ENCODE measurements around the gene CHCHD6. TPM values are rescaled to one million over a fixed set of nuclear protein-coding genes. Genes with fewer than 3 reads are reported as not detected.
A peak's percentile ranks its signal among the peaks of the same experiment; 100 is the strongest.

The CHCHD6 gene
- total RNA-seq, 2 donors from 2014 or later = 23.6 to 34.4 TPM

DNA sequence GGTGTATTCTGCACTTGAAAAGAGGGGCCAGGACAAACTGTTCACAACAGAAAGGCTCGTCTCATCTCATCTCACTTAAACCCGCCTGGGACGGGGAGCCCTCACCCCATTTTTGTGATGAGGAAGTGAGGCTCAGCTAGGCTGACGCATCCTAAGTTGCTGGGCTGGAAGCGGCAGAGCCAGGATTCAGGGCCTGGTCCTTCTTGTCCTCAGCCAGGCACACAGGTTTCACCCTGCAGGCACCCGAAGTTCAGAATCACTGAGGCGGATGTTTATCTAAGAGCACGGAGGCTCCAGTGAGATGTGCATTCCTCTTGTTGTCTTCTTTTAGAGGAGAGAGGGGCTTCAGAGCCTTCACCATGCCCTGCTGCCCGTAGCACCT lies 227.8 kb downstream of the CHCHD6 start:
- Mint-ChIP-seq H3K27ac (peak overlapping the region; percentile 80), H3K4me1 (peaks cover 56% of the 10 kb centered on the region), H3K9me3 (no peaks in the 10 kb centered on the region), H3K36me3 (ENCODE audit: low read depth) (no peaks in the 10 kb centered on the region), H3K4me3 (no peak overlapping the region), H3K27me3 (ENCODE audit: insufficient read depth) (no peaks in the 10 kb centered on the region)
- Histone ChIP-seq H3K4me3 (ENCODE audit: low read length) (no peak overlapping the region), H3K4me1 (ENCODE audit: control insufficient read depth, insufficient read depth, low read length) (peaks cover 41% of the 10 kb centered on the region), H3K27ac (ENCODE audit: low read depth, low read length) (no peak overlapping the region), H3K27me3 (ENCODE audit: control insufficient read depth, insufficient read depth, low read length, poor library complexity, severe bottlenecking) (no peaks in the 10 kb centered on the region), H3K9ac (ENCODE audit: extremely low read depth, low read length, poor library complexity, severe bottlenecking) (no peak overlapping the region), H3K36me3 (ENCODE audit: control insufficient read depth, insufficient read depth, low read length) (no peaks in the 10 kb centered on the region), H3K9me3 (ENCODE audit: control insufficient read depth, low read length) (no peaks in the 10 kb centered on the region)
- TF ChIP-seq, protein P1, sequence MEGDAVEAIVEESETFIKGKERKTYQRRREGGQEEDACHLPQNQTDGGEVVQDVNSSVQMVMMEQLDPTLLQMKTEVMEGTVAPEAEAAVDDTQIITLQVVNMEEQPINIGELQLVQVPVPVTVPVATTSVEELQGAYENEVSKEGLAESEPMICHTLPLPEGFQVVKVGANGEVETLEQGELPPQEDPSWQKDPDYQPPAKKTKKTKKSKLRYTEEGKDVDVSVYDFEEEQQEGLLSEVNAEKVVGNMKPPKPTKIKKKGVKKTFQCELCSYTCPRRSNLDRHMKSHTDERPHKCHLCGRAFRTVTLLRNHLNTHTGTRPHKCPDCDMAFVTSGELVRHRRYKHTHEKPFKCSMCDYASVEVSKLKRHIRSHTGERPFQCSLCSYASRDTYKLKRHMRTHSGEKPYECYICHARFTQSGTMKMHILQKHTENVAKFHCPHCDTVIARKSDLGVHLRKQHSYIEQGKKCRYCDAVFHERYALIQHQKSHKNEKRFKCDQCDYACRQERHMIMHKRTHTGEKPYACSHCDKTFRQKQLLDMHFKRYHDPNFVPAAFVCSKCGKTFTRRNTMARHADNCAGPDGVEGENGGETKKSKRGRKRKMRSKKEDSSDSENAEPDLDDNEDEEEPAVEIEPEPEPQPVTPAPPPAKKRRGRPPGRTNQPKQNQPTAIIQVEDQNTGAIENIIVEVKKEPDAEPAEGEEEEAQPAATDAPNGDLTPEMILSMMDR (conservative IDR thresholded peaks at IDR 0.05) = no peak
- DNase-seq = no peak
- WGBS, 2 experiments (ENCODE audit: insufficient coverage in 1 of 2, insufficient read length in 1 of 2) = 88 to 97% methylated on average over 6 to 9 of the region's 9 CpGs

DNA sequence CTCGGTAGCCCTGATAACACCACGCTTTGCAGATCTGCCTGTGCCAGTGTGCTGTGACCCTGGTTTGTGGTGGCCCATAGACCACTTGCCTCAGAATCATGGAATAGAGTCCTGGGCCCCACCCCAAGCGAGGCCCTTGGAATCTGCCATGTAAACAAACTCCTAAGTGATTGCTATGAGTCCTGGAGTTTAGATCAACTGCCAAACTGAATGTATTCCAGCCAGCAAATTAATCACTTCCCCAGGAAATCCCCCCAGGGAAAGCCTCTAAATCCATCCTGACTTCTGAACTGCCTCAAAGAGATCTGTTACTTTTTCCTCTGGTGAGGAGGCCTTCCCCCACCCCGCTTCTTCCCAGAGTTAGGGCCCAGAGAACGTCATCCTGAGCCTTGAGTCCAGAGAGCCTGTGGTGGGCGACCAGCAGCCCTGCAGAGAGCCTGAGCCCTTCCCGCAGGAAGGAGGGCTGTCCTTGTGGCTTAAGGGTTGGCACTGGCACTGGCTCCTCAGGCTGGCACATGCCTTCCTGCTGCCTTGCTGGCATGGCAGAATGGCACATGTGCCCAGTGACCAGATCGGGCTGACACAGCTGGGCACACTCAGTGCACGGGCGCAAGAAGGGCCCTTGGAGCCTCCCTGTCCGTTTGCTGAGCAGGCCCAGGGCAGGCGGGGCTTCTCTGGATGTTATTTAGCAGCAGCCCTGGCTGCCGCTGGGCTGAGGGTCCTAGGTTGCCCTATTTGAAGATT lies 228.3 kb downstream of the CHCHD6 start:
- Histone ChIP-seq H3K36me3 (ENCODE audit: control insufficient read depth, insufficient read depth, low read length) (no peaks in the 10 kb centered on the region), H3K4me3 (ENCODE audit: low read length) (no peak overlapping the region), H3K9ac (ENCODE audit: extremely low read depth, low read length, poor library complexity, severe bottlenecking) (no peak overlapping the region), H3K27ac (ENCODE audit: low read depth, low read length) (no peak overlapping the region), H3K27me3 (ENCODE audit: control insufficient read depth, insufficient read depth, low read length, poor library complexity, severe bottlenecking) (no peaks in the 10 kb centered on the region), H3K9me3 (ENCODE audit: control insufficient read depth, low read length) (no peaks in the 10 kb centered on the region), H3K4me1 (ENCODE audit: control insufficient read depth, insufficient read depth, low read length) (peaks cover 39% of the 10 kb centered on the region)
- TF ChIP-seq, protein P1 (conservative IDR thresholded peaks at IDR 0.05) = no peak
- peak overlapping the region; percentile 80 for H3K27ac Mint-ChIP-seq
- H3K9me3 Mint-ChIP-seq = no peaks in the 10 kb centered on the region
- H3K27me3 Mint-ChIP-seq (ENCODE audit: insufficient read depth) = no peaks in the 10 kb centered on the region
- peak overlapping the region; percentile 25 for H3K4me3 Mint-ChIP-seq
- 90 to 94% methylated on average over 11 to 13 of the region's 13 CpGs for WGBS, 2 experiments (ENCODE audit: insufficient coverage in 1 of 2, insufficient read length in 1 of 2)
- no peak for DNase-seq
- H3K4me1 Mint-ChIP-seq = peaks cover 54% of the 10 kb centered on the region
- H3K36me3 Mint-ChIP-seq (ENCODE audit: low read depth) = no peaks in the 10 kb centered on the region

DNA sequence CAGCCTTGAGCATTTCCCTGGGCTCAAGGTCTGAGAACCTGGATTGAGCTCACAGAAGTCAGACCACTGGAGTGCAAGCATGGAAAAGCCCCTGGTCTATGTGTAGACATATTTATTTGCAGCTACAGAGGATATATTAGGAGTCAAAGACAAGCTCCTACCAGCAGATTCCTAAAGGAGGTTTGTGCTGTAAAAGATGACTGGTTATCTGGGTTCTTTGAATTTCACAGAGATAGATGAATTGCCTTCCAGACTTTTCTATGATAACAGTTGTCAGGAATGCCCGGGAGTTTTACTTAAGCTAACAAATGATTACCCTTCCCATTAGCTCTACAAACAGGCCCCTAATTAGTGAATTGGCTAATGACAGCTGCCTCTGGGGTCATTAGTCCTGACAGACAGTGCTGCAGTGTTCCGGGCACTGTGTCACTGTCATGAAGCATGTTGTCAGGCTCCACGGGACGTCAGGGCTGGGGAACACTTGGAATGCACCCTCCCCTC lies 230.0 kb downstream of the CHCHD6 start:
- Mint-ChIP-seq H3K36me3 (ENCODE audit: low read depth) (no peaks in the 10 kb centered on the region), H3K4me1 (peaks cover 51% of the 10 kb centered on the region), H3K4me3 (no peak overlapping the region), H3K27ac (peak overlapping the region; percentile 21), H3K9me3 (no peaks in the 10 kb centered on the region), H3K27me3 (ENCODE audit: insufficient read depth) (no peaks in the 10 kb centered on the region)
- Histone ChIP-seq H3K9ac (ENCODE audit: extremely low read depth, low read length, poor library complexity, severe bottlenecking) (peak overlapping the region; percentile 33), H3K27ac (ENCODE audit: low read depth, low read length) (peak overlapping the region; percentile 27), H3K4me3 (ENCODE audit: low read length) (peak overlapping the region; percentile 31), H3K36me3 (ENCODE audit: control insufficient read depth, insufficient read depth, low read length) (no peaks in the 10 kb centered on the region), H3K9me3 (ENCODE audit: control insufficient read depth, low read length) (no peaks in the 10 kb centered on the region), H3K27me3 (ENCODE audit: control insufficient read depth, insufficient read depth, low read length, poor library complexity, severe bottlenecking) (no peaks in the 10 kb centered on the region), H3K4me1 (ENCODE audit: control insufficient read depth, insufficient read depth, low read length) (peaks cover 35% of the 10 kb centered on the region)
- peak; percentile 81 for DNase-seq
- WGBS, 2 experiments (ENCODE audit: insufficient coverage in 1 of 2, insufficient read length in 1 of 2) = 21 to 50% methylated on average over 1 to 4 of the region's 4 CpGs
- TF ChIP-seq, protein P1 (conservative IDR thresholded peaks at IDR 0.05) = no peak
